Breast epithelium (tissue), 4 donors: ENCODE data around the gene MED22. TPM values are rescaled to one million over a fixed set of nuclear protein-coding genes. Genes with fewer than 3 reads are reported as not detected.
"Not testable (repeated sequence)": the region's sequence is repeated elsewhere in the genome, so short reads cannot be mapped to it uniquely, and the experiment has no call there.

Experiments used
- DNase-seq, 2 donors: peaks; one replicate each; pipeline ENCODE4 v3.0.0-alpha.2; 2019; ENCODE audit warnings: low spot score in 2 of 2
- H3K27ac ChIP-seq, 2 donors: fragments of 200-600 bp; sonication (generic) in 1 of 2; one replicate each; pipeline ENCODE4 v1.5.1; 2016 to 2019; ENCODE audit warnings: mild to moderate bottlenecking in 1 of 2
- H3K27me3 ChIP-seq, 2 donors: fragments of 200-600 bp; sonication (generic) in 1 of 2; one replicate each; pipeline versions ENCODE4 v1.5.1 to v1.6.0; 2017 to 2019; ENCODE audit warnings: control low read depth in 1 of 2, mild to moderate bottlenecking in 1 of 2
- H3K36me3 ChIP-seq: fragments of 200-600 bp; one replicate; pipeline ENCODE4 v1.5.1; 2019
- H3K4me1 ChIP-seq, 2 donors: fragments of 200-600 bp; sonication (generic); one replicate each; pipeline ENCODE4 v1.5.1; 2016 to 2019; ENCODE audit warnings: control low read depth in 1 of 2
- H3K4me3 ChIP-seq, 3 donors: fragments of 200-600 bp; sonication (generic); 1 replicate in 2 of 3; 2 replicates in 1 of 3; pipeline ENCODE4 v1.5.1; 2016 to 2019; ENCODE audit warnings: mild to moderate bottlenecking in 3 of 3, moderate library complexity in 2 of 3
- H3K9me3 ChIP-seq, 2 donors: fragments of 200-600 bp; sonication (generic) in 1 of 2; one replicate each; pipeline ENCODE4 v1.5.1; 2016 to 2019; ENCODE audit warnings: control low read depth in 1 of 2
- CTCF ChIP-seq, 3 donors: fragments of 450-650 bp; IDR thresholded peaks; one replicate each; pipeline ENCODE4 v1.5.1; 2016 to 2017; ENCODE audit warnings: antibody characterized with exemption in 3 of 3, mild to moderate bottlenecking in 3 of 3, moderate library complexity in 3 of 3
- POLR2A ChIP-seq: fragments of 450-650 bp; IDR thresholded peaks from one replicate; pipeline ENCODE4 v1.6.1; 2016; ENCODE audit warnings: antibody characterized with exemption, mild to moderate bottlenecking, moderate library complexity
- POLR2AphosphoS5 ChIP-seq, 3 donors: sonication (generic); formaldehyde crosslinking; IDR thresholded peaks; one replicate each; pipeline ENCODE4 v1.6.1; 2017; ENCODE audit warnings: antibody characterized with exemption in 3 of 3
- intact Hi-C: fragments of 100-400 bp; cut with DNase I; formaldehyde crosslinking; loops from one replicate; pipeline ENCODE4 v1.15.1; 2023; ENCODE audit warnings: low total_unique reads
- total RNA-seq, 3 donors: library from RNA; depleted of rRNA; stranded (reverse); fragments of >200 nt; gene quantifications; one replicate each; pipeline ENCODE4 v1.1.0, GENCODE V29; 2016

MED22 gene
- total RNA-seq, 3 donors from 2014 or later: 19.2 to 32.2 (median 31.1) TPM

GRCh38 chr9:133331221-133331620, 16.7 kb downstream of the MED22 start:
- Histone ChIP-seq H3K36me3 (peaks cover 9% of the 10 kb centered on the region), H3K27ac (no peak overlapping the region), H3K4me1 (peaks cover 0 to 12% of the 10 kb centered on the region in 2 donors), H3K27me3 (no peaks in the 10 kb centered on the region), H3K4me3 (no peak overlapping the region), H3K9me3 (no peaks in the 10 kb centered on the region)
- DNase-seq: no peak
- TF ChIP-seq POLR2A: no peak
- no peak for TF ChIP-seq POLR2AphosphoS5 (IDR thresholded peaks at IDR 0.05)
- TF ChIP-seq CTCF (IDR thresholded peaks at IDR 0.05): no peak
- intact Hi-C loops: no loop called here

- intact Hi-C loops, H3K4me3 ChIP-seq, H3K27ac ChIP-seq, H3K27me3 ChIP-seq, H3K4me1 ChIP-seq, H3K9me3 ChIP-seq, H3K36me3 ChIP-seq, DNase-seq: not testable (repeated sequence)
- TF ChIP-seq CTCF (IDR thresholded peaks at IDR 0.05): peak in 2 of 3 donors; percentile 42 to 48
Measured at GRCh38 chr9:133329306-133330156, 18.4 kb downstream of the MED22 start.

- no peaks in the 10 kb centered on the region for H3K9me3 ChIP-seq
- TF ChIP-seq CTCF (IDR thresholded peaks at IDR 0.05): no peak
- no peak for TF ChIP-seq POLR2A
- TF ChIP-seq POLR2AphosphoS5 (IDR thresholded peaks at IDR 0.05): no peak
- H3K4me3 ChIP-seq: no peak overlapping the region
- no peak overlapping the region for H3K27ac ChIP-seq
- no peak for DNase-seq
- intact Hi-C loops: no loop called here
- H3K27me3 ChIP-seq: no peaks in the 10 kb centered on the region
- peaks cover 9% of the 10 kb centered on the region for H3K36me3 ChIP-seq
- H3K4me1 ChIP-seq: no peaks in the 10 kb centered on the region
Measured at GRCh38 chr9:133327834-133328484, 20.0 kb downstream of the MED22 start.

- intact Hi-C loops, H3K27ac ChIP-seq, H3K4me1 ChIP-seq, DNase-seq, H3K27me3 ChIP-seq, H3K4me3 ChIP-seq, H3K36me3 ChIP-seq, H3K9me3 ChIP-seq: not testable (repeated sequence)
Measured at GRCh38 chr9:133327021-133327420, 20.9 kb downstream of the MED22 start.

- Histone ChIP-seq H3K4me3 (no peak overlapping the region), H3K27ac (no peak overlapping the region), H3K36me3 (no peaks in the 10 kb centered on the region), H3K27me3 (no peaks in the 10 kb centered on the region), H3K9me3 (no peaks in the 10 kb centered on the region), H3K4me1 (no peaks in the 10 kb centered on the region)
- no peak for DNase-seq
- TF ChIP-seq POLR2A: no peak
- intact Hi-C loops: no loop called here
Measured at GRCh38 chr9:133323991-133324703, 23.8 kb downstream of the MED22 start.

GRCh38 chr9:133323211-133323610, 24.7 kb downstream of the MED22 start:
- Histone ChIP-seq H3K36me3 (no peaks in the 10 kb centered on the region), H3K4me3 (no peak overlapping the region), H3K27ac (no peak overlapping the region), H3K9me3 (no peaks in the 10 kb centered on the region), H3K27me3 (no peaks in the 10 kb centered on the region), H3K4me1 (no peaks in the 10 kb centered on the region)
- no peak for DNase-seq
- intact Hi-C loops: no loop called here
- TF ChIP-seq CTCF (IDR thresholded peaks at IDR 0.05) (no peak), POLR2A (no peak), POLR2AphosphoS5 (IDR thresholded peaks at IDR 0.05) (no peak)
